ENCODE measurements around the gene ZXDC. TPM values are rescaled to one million over a fixed set of nuclear protein-coding genes. Genes with fewer than 3 reads are reported as not detected.

ZXDC gene
- total and polyA plus RNA-seq, 2 donors (not counting 1 experiment from before 2014, with no cell fraction given), result 38.9 to 70.9 TPM

GRCh38 chr3:126395846-126396513 is 79.7 kb downstream of the ZXDC start:
- ChIA-PET POLR2A (no interaction called here), CTCF (no interaction called here)
- Mint-ChIP-seq H3K4me3 (no peak overlapping the region), H3K4me1 (peaks cover 7% of the 10 kb centered on the region), H3K27ac (no peak overlapping the region), H3K9me3 (ENCODE audit: insufficient read depth) (peaks cover 8% of the 10 kb centered on the region), H3K27me3 (peaks cover 40% of the 10 kb centered on the region)
- Histone ChIP-seq H2AFZ (ENCODE audit: insufficient read depth, low read depth, low read length, poor library complexity, severe bottlenecking) (no peak overlapping the region), H3K4me1 (ENCODE audit: control insufficient read depth in 2 of 2, insufficient read depth in 2 of 2, low read length in 2 of 2) (no peaks in the 10 kb centered on the region), H3K27me3 (replicated peaks in 1 of 4; ENCODE audit: control extremely low read depth in 1 of 4, control insufficient read depth in 3 of 4, insufficient read depth in 4 of 4, low read length in 3 of 4) (peaks cover 0 to 20% (median 5%) of the 10 kb centered on the region in 4 experiments), H3K36me3 (replicated peaks in 1 of 2; ENCODE audit: control extremely low read depth in 1 of 2, control insufficient read depth in 1 of 2, extremely low read depth in 1 of 2, insufficient read depth in 2 of 2, low read length in 1 of 2) (no peaks in the 10 kb centered on the region), H3K79me2 (ENCODE audit: control insufficient read depth, insufficient read depth, low read length) (no peaks in the 10 kb centered on the region), H3K9ac (ENCODE audit: low read length) (no peak overlapping the region), H3K27ac (ENCODE audit: low read length in 2 of 2) (no peak overlapping the region), H3K4me2 (replicated peaks; ENCODE audit: low read depth, low read length, poor library complexity, severe bottlenecking) (no peak overlapping the region), H4K20me1 (ENCODE audit: control insufficient read depth, insufficient read depth, low read length, poor library complexity, severe bottlenecking) (no peaks in the 10 kb centered on the region), H3K4me3 (ENCODE audit: control extremely low read depth in 1 of 5, extremely low read depth in 1 of 5, insufficient read depth in 1 of 5, low read depth in 2 of 5, low read length in 4 of 5) (no peak overlapping the region), H3K9me3 (ENCODE audit: control extremely low read depth in 1 of 3, control insufficient read depth in 2 of 3, insufficient read depth in 1 of 3, low read length in 2 of 3) (peaks cover 0 to 33% (median 9%) of the 10 kb centered on the region in 3 donors)
- 96% methylated on average over 6 of the region's 6 CpGs for WGBS (ENCODE audit: insufficient coverage)
- ATAC-seq (ENCODE audit: low read depth) (no peak), DNase-seq (no peak)
- intact Hi-C loops (cut with micrococcal nuclease), result no loop called here
- TF ChIP-seq EZH2 (IDR thresholded peaks at IDR 0.05; ENCODE audit: borderline replicate concordance, insufficient read depth, low read depth, low read length, poor library complexity, severe bottlenecking) (no peak), CTCF (IDR thresholded peaks at IDR 0.05) (no peak)

GRCh38 chr3:126394977-126395321 is 80.7 kb downstream of the ZXDC start:
- Mint-ChIP-seq H3K4me1 (peaks cover 15% of the 10 kb centered on the region), H3K27ac (no peak overlapping the region), H3K9me3 (ENCODE audit: insufficient read depth) (peaks cover 8% of the 10 kb centered on the region), H3K4me3 (no peak overlapping the region), H3K27me3 (peaks cover 49% of the 10 kb centered on the region)
- no peaks in the 10 kb centered on the region for H3K36me3 ChIP-seq (replicated peaks in 1 of 2; ENCODE audit: control extremely low read depth in 1 of 2, control insufficient read depth in 1 of 2, extremely low read depth in 1 of 2, insufficient read depth in 2 of 2, low read length in 1 of 2)
- peaks cover 0 to 7% of the 10 kb centered on the region in 2 donors for H3K4me1 ChIP-seq (ENCODE audit: control insufficient read depth in 2 of 2, insufficient read depth in 2 of 2, low read length in 2 of 2)
- H2AFZ ChIP-seq (ENCODE audit: insufficient read depth, low read depth, low read length, poor library complexity, severe bottlenecking), result no peak overlapping the region
- ATAC-seq (ENCODE audit: low read depth) (no peak), DNase-seq (no peak)
- no peak overlapping the region for H3K4me2 ChIP-seq (replicated peaks; ENCODE audit: low read depth, low read length, poor library complexity, severe bottlenecking)
- ChIA-PET CTCF (no interaction called here), POLR2A (no interaction called here)
- 27% methylated on average over 30 of the region's 30 CpGs for WGBS (ENCODE audit: insufficient coverage)
- H3K27me3 ChIP-seq (replicated peaks in 1 of 4; ENCODE audit: control extremely low read depth in 1 of 4, control insufficient read depth in 3 of 4, insufficient read depth in 4 of 4, low read length in 3 of 4), result peaks cover 0 to 21% (median 5%) of the 10 kb centered on the region in 4 experiments
- no peaks in the 10 kb centered on the region for H4K20me1 ChIP-seq (ENCODE audit: control insufficient read depth, insufficient read depth, low read length, poor library complexity, severe bottlenecking)
- H3K9ac ChIP-seq (ENCODE audit: low read length), result no peak overlapping the region
- no peak overlapping the region for H3K27ac ChIP-seq (ENCODE audit: low read length in 2 of 2)
- intact Hi-C loops (cut with micrococcal nuclease), result no loop called here
- H3K4me3 ChIP-seq (ENCODE audit: control extremely low read depth in 1 of 5, extremely low read depth in 1 of 5, insufficient read depth in 1 of 5, low read depth in 2 of 5, low read length in 4 of 5), result no peak overlapping the region
- H3K79me2 ChIP-seq (ENCODE audit: control insufficient read depth, insufficient read depth, low read length), result no peaks in the 10 kb centered on the region
- peaks cover 0 to 26% (median 9%) of the 10 kb centered on the region in 3 donors for H3K9me3 ChIP-seq (ENCODE audit: control extremely low read depth in 1 of 3, control insufficient read depth in 2 of 3, insufficient read depth in 1 of 3, low read length in 2 of 3)
- TF ChIP-seq CTCF (IDR thresholded peaks at IDR 0.05) (no peak), EZH2 (IDR thresholded peaks at IDR 0.05; ENCODE audit: borderline replicate concordance, insufficient read depth, low read depth, low read length, poor library complexity, severe bottlenecking) (no peak)
